NCI-H524 (cell line): ENCODE measurements around the gene MRM1.

ENCODE experiments used
- DNase-seq, 2 experiments: peaks; one replicate each; lab custom pipeline; 2025; lab: John Stamatoyannopoulos, UW

The MRM1 gene

GRCh38 chr17:36601303-36602029 lies at the start of gene MRM1:
Gene MRM1 (plus strand): TSS chr17:36601583. CDS start chr17:36601811, 228 bp downstream.
- peak; percentile 96 for DNase-seq

- DNase-seq = no peak
Observed at GRCh38 chr17:36553459-36553858, 47.9 kb upstream of the MRM1 start.

- DNase-seq = no peak
Observed at GRCh38 chr17:36566081-36566480, 35.3 kb upstream of the MRM1 start.

GRCh38 chr17:36575028-36575427 lies 26.4 kb upstream of the MRM1 start:
- no peak for DNase-seq

GRCh38 chr17:36576793-36577192 lies 24.6 kb upstream of the MRM1 start:
- no peak for DNase-seq

- DNase-seq = no peak
Observed at GRCh38 chr17:36578671-36579070, 22.7 kb upstream of the MRM1 start.

GRCh38 chr17:36583787-36584186 lies 17.6 kb upstream of the MRM1 start:
- DNase-seq = no peak

GRCh38 chr17:36586138-36586537 lies 15.2 kb upstream of the MRM1 start:
- DNase-seq = no peak

GRCh38 chr17:36590082-36590481 lies 11.3 kb upstream of the MRM1 start:
- DNase-seq = no peak

GRCh38 chr17:36591434-36592315 lies 9.7 kb upstream of the MRM1 start, which contains the start of gene DHRS11:
Gene DHRS11 (plus strand): TSS chr17:36591879. CDS start chr17:36592010, 131 bp downstream.
- peak; percentile 66 to 80 for DNase-seq

GRCh38 chr17:36592316-36592715 lies 9.1 kb upstream of the MRM1 start:
- peak in 1 of 2 experiments; percentile 51 for DNase-seq

GRCh38 chr17:36592716-36593321 lies 8.6 kb upstream of the MRM1 start:
- no peak for DNase-seq

- no peak for DNase-seq
Observed at GRCh38 chr17:36593656-36594316, 7.6 kb upstream of the MRM1 start.

- no peak for DNase-seq
Observed at GRCh38 chr17:36594626-36595401, 6.6 kb upstream of the MRM1 start.

GRCh38 chr17:36597226-36597625 lies 4.2 kb upstream of the MRM1 start:
- no peak for DNase-seq

- DNase-seq = no peak
Observed at GRCh38 chr17:36597866-36598777, 3.3 kb upstream of the MRM1 start.

GRCh38 chr17:36598951-36599401 lies 2.4 kb upstream of the MRM1 start:
- DNase-seq = no peak

- no peak for DNase-seq
Observed at GRCh38 chr17:36599546-36600250, 1.7 kb upstream of the MRM1 start.

- peak in 1 of 2 experiments; percentile 37 for DNase-seq
Observed at GRCh38 chr17:36600465-36600864, 918 bp upstream of the MRM1 start.
